HEK293 (cell line): ENCODE measurements around the gene DAZAP1.

Experiments used
- CTCF ChIA-PET: fragments of 350-600 bp; formaldehyde crosslinking; extraction: SDS; loops from one replicate; lab custom pipeline; 2021; ENCODE audit warnings: antibody characterized with exemption; lab: Yijun Ruan, JAX
- POLR2A ChIA-PET: fragments of 300-600 bp; formaldehyde crosslinking; extraction: SDS; loops from one replicate; lab custom pipeline; 2020; ENCODE audit warnings: antibody characterized with exemption, inconsistent platforms; lab: Yijun Ruan, JAX
- H3K27ac ChIP-seq: fragments of 200-500 bp; sonication (Bioruptor generic); 2 replicates; pipeline ENCODE4 v1.5.1; 2014; ENCODE audit warnings: low read depth, low read length, control low read depth, inconsistent platforms; ENCODE audit errors: extremely low read depth
- H3K36me3 ChIP-seq, 2 experiments: fragments of 200-500 bp in 1 of 2; sonication (Bioruptor generic) in 1 of 2; 1 replicate in 1 of 2; 2 replicates in 1 of 2; pipeline ENCODE4 v1.5.1; 2014 to 2017; ENCODE audit warnings: inconsistent platforms in 2 of 2, low read length in 2 of 2; ENCODE audit not compliant: control insufficient read depth in 2 of 2, insufficient read depth in 1 of 2
- H3K4me1 ChIP-seq: fragments of 200-500 bp; sonication (Bioruptor generic); 2 replicates; pipeline ENCODE4 v1.5.1; 2014; ENCODE audit warnings: mild to moderate bottlenecking, low read length, inconsistent platforms; ENCODE audit not compliant: control insufficient read depth, insufficient read depth
- H3K4me3 ChIP-seq: 2 replicates; pipeline ENCODE4 v1.5.1; 2011; ENCODE audit warnings: low read depth, mild to moderate bottlenecking, control low read depth, low read length, moderate library complexity
- H3K9me3 ChIP-seq: fragments of 200-500 bp; sonication (Bioruptor generic); 2 replicates; pipeline ENCODE4 v1.5.1; 2014; ENCODE audit warnings: low read depth, low read length, inconsistent platforms; ENCODE audit not compliant: control insufficient read depth, insufficient read depth
- KLF8 ChIP-seq: fragments of 450-650 bp; formaldehyde crosslinking; IDR thresholded peaks from 2 replicates; pipeline ENCODE4 v1.5.1; 2016; ENCODE audit warnings: missing biosample characterization, missing genetic modification characterization
- PRDM6 ChIP-seq: fragments of 450-650 bp; formaldehyde crosslinking; IDR thresholded peaks from 2 replicates; pipeline ENCODE4 v1.5.1; 2017; ENCODE audit warnings: missing biosample characterization, missing genetic modification characterization
- REPIN1 ChIP-seq: fragments of 450-650 bp; formaldehyde crosslinking; IDR thresholded peaks from 2 replicates; pipeline ENCODE4 v1.5.1; 2017; ENCODE audit warnings: missing biosample characterization, missing genetic modification characterization, low read depth
- ZBTB20 ChIP-seq: fragments of 450-650 bp; formaldehyde crosslinking; IDR thresholded peaks from 2 replicates; pipeline ENCODE4 v1.5.1; 2016; ENCODE audit warnings: missing biosample characterization, missing genetic modification characterization
- ZBTB8A ChIP-seq: fragments of 450-650 bp; formaldehyde crosslinking; IDR thresholded peaks from 2 replicates; pipeline ENCODE4 v1.5.1; 2016; ENCODE audit warnings: missing biosample characterization, missing genetic modification characterization
- ZNF174 ChIP-seq: fragments of 450-650 bp; formaldehyde crosslinking; IDR thresholded peaks from 2 replicates; pipeline ENCODE4 v1.5.0; 2017; ENCODE audit warnings: missing biosample characterization, mild to moderate bottlenecking, missing genetic modification characterization
- ZNF18 ChIP-seq: fragments of 450-650 bp; formaldehyde crosslinking; IDR thresholded peaks from 2 replicates; pipeline ENCODE4 v1.5.1; 2016; ENCODE audit warnings: missing biosample characterization, missing genetic modification characterization
- ZNF2 ChIP-seq: fragments of 450-650 bp; formaldehyde crosslinking; IDR thresholded peaks from 2 replicates; pipeline ENCODE4 v1.5.1; 2016; ENCODE audit warnings: missing biosample characterization, missing genetic modification characterization
- ZNF266 ChIP-seq: fragments of 450-650 bp; formaldehyde crosslinking; IDR thresholded peaks from 2 replicates; pipeline ENCODE4 v1.5.1; 2016; ENCODE audit warnings: missing biosample characterization, missing genetic modification characterization, low read depth
- ZNF280D ChIP-seq: fragments of 450-650 bp; formaldehyde crosslinking; IDR thresholded peaks from 2 replicates; pipeline ENCODE4 v1.5.1; 2016; ENCODE audit warnings: missing biosample characterization, missing genetic modification characterization
- ZNF341 ChIP-seq: fragments of 450-650 bp; formaldehyde crosslinking; IDR thresholded peaks from 2 replicates; pipeline ENCODE4; 2016; ENCODE audit warnings: low read depth, missing biosample characterization, missing genetic modification characterization
- ZNF350 ChIP-seq: fragments of 450-650 bp; formaldehyde crosslinking; IDR thresholded peaks from 2 replicates; pipeline ENCODE4 v1.5.0; 2017; ENCODE audit warnings: missing biosample characterization, mild to moderate bottlenecking, missing genetic modification characterization
- ZNF621 ChIP-seq: fragments of 450-650 bp; formaldehyde crosslinking; IDR thresholded peaks from 2 replicates; pipeline ENCODE4 v1.5.1; 2017; ENCODE audit warnings: missing biosample characterization, missing genetic modification characterization
- ZSCAN30 ChIP-seq: fragments of 450-650 bp; IDR thresholded peaks from 2 replicates; pipeline ENCODE4 v1.5.1; 2018; ENCODE audit warnings: missing biosample characterization, mild to moderate bottlenecking, missing genetic modification characterization, moderate library complexity
- TF ChIP-seq, protein P1 (sequence below): fragments of 450-650 bp; formaldehyde crosslinking; IDR thresholded peaks from 2 replicates; pipeline ENCODE4 v1.5.1; 2016; ENCODE audit warnings: missing biosample characterization, missing genetic modification characterization, borderline replicate concordance
- TF ChIP-seq, protein P2 (sequence below): fragments of 450-650 bp; formaldehyde crosslinking; IDR thresholded peaks from 2 replicates; pipeline ENCODE4 v1.5.1; 2017; ENCODE audit warnings: missing biosample characterization, missing genetic modification characterization
- TF ChIP-seq, protein P3 (sequence below): fragments of 450-650 bp; formaldehyde crosslinking; IDR thresholded peaks from 2 replicates; pipeline ENCODE4 v1.5.1; 2017; ENCODE audit warnings: missing biosample characterization, missing genetic modification characterization
- TF ChIP-seq, protein P4 (sequence below): fragments of 450-650 bp; formaldehyde crosslinking; IDR thresholded peaks from 2 replicates; pipeline ENCODE4 v1.5.1; 2016; ENCODE audit warnings: missing biosample characterization, missing genetic modification characterization

The DAZAP1 gene

GRCh38 chr19:1396768-1397679, 10.4 kb upstream of the DAZAP1 start (continued):
- TF ChIP-seq, protein P1, sequence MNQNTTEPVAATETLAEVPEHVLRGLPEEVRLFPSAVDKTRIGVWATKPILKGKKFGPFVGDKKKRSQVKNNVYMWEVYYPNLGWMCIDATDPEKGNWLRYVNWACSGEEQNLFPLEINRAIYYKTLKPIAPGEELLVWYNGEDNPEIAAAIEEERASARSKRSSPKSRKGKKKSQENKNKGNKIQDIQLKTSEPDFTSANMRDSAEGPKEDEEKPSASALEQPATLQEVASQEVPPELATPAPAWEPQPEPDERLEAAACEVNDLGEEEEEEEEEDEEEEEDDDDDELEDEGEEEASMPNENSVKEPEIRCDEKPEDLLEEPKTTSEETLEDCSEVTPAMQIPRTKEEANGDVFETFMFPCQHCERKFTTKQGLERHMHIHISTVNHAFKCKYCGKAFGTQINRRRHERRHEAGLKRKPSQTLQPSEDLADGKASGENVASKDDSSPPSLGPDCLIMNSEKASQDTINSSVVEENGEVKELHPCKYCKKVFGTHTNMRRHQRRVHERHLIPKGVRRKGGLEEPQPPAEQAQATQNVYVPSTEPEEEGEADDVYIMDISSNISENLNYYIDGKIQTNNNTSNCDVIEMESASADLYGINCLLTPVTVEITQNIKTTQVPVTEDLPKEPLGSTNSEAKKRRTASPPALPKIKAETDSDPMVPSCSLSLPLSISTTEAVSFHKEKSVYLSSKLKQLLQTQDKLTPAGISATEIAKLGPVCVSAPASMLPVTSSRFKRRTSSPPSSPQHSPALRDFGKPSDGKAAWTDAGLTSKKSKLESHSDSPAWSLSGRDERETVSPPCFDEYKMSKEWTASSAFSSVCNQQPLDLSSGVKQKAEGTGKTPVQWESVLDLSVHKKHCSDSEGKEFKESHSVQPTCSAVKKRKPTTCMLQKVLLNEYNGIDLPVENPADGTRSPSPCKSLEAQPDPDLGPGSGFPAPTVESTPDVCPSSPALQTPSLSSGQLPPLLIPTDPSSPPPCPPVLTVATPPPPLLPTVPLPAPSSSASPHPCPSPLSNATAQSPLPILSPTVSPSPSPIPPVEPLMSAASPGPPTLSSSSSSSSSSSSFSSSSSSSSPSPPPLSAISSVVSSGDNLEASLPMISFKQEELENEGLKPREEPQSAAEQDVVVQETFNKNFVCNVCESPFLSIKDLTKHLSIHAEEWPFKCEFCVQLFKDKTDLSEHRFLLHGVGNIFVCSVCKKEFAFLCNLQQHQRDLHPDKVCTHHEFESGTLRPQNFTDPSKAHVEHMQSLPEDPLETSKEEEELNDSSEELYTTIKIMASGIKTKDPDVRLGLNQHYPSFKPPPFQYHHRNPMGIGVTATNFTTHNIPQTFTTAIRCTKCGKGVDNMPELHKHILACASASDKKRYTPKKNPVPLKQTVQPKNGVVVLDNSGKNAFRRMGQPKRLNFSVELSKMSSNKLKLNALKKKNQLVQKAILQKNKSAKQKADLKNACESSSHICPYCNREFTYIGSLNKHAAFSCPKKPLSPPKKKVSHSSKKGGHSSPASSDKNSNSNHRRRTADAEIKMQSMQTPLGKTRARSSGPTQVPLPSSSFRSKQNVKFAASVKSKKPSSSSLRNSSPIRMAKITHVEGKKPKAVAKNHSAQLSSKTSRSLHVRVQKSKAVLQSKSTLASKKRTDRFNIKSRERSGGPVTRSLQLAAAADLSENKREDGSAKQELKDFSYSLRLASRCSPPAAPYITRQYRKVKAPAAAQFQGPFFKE (tag by site-specific recombination): no peak
- TF ChIP-seq ZNF621 (tag by site-specific recombination) (no peak), ZNF350 (no peak), PRDM6 (tag by site-specific recombination) (no peak)
- TF ChIP-seq, protein P2, sequence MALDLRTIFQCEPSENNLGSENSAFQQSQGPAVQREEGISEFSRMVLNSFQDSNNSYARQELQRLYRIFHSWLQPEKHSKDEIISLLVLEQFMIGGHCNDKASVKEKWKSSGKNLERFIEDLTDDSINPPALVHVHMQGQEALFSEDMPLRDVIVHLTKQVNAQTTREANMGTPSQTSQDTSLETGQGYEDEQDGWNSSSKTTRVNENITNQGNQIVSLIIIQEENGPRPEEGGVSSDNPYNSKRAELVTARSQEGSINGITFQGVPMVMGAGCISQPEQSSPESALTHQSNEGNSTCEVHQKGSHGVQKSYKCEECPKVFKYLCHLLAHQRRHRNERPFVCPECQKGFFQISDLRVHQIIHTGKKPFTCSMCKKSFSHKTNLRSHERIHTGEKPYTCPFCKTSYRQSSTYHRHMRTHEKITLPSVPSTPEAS (tag by site-specific recombination): no peak

- no peak overlapping the region for H3K4me3 ChIP-seq
- POLR2A ChIA-PET: interaction anchor here (0.6 to 2.4 kb wide), 5 partner anchors 9 to 129 kb away, joined by 3 to 7 read pairs (median 4); partner anchors contain the start of genes CIRBP and FAM174C
- no peaks in the 10 kb centered on the region for H3K4me1 ChIP-seq
- no peak overlapping the region for H3K27ac ChIP-seq
- H3K9me3 ChIP-seq: no peaks in the 10 kb centered on the region
- CTCF ChIA-PET: no interaction called here
- peaks cover 0 to 37% of the 10 kb centered on the region in 2 experiments; a peak in 1 of 3 replicates for H3K36me3 ChIP-seq
- TF ChIP-seq REPIN1 (tag by site-specific recombination): peak; percentile 89; the same call in 1 of the 2 replicates
- no peak for TF ChIP-seq ZNF18 (tag by site-specific recombination)
- TF ChIP-seq, protein P3, sequence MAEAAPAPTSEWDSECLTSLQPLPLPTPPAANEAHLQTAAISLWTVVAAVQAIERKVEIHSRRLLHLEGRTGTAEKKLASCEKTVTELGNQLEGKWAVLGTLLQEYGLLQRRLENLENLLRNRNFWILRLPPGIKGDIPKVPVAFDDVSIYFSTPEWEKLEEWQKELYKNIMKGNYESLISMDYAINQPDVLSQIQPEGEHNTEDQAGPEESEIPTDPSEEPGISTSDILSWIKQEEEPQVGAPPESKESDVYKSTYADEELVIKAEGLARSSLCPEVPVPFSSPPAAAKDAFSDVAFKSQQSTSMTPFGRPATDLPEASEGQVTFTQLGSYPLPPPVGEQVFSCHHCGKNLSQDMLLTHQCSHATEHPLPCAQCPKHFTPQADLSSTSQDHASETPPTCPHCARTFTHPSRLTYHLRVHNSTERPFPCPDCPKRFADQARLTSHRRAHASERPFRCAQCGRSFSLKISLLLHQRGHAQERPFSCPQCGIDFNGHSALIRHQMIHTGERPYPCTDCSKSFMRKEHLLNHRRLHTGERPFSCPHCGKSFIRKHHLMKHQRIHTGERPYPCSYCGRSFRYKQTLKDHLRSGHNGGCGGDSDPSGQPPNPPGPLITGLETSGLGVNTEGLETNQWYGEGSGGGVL (tag by site-specific recombination): no peak
- peak; percentile 66 for TF ChIP-seq ZNF341
- TF ChIP-seq ZNF266 (tag by site-specific recombination): no peak
- 0 out of 2 replicates have a peak, but pooled peaks have one; percentile 28 for TF ChIP-seq ZBTB8A
- no peak for TF ChIP-seq ZSCAN30 (tag by site-specific recombination)
- no peak for TF ChIP-seq ZNF174 (tag by site-specific recombination)
- peak; percentile 83; the same call in 1 of the 2 replicates for TF ChIP-seq KLF8
- TF ChIP-seq ZNF2 (tag by site-specific recombination): 0 out of 2 replicates have a peak, but pooled peaks have one; percentile 19
- TF ChIP-seq, protein P4, sequence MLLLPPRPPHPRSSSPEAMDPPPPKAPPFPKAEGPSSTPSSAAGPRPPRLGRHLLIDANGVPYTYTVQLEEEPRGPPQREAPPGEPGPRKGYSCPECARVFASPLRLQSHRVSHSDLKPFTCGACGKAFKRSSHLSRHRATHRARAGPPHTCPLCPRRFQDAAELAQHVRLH (tag by site-specific recombination): 0 out of 2 replicates have a peak, but pooled peaks have one; percentile 34
- no peak for TF ChIP-seq ZNF280D (tag by site-specific recombination)
- TF ChIP-seq ZBTB20 (tag by site-specific recombination): no peak
Observed at GRCh38 chr19:1397838-1398237, 9.5 kb upstream of the DAZAP1 start.
